ENCODE data around the gene IDUA.

DNA sequence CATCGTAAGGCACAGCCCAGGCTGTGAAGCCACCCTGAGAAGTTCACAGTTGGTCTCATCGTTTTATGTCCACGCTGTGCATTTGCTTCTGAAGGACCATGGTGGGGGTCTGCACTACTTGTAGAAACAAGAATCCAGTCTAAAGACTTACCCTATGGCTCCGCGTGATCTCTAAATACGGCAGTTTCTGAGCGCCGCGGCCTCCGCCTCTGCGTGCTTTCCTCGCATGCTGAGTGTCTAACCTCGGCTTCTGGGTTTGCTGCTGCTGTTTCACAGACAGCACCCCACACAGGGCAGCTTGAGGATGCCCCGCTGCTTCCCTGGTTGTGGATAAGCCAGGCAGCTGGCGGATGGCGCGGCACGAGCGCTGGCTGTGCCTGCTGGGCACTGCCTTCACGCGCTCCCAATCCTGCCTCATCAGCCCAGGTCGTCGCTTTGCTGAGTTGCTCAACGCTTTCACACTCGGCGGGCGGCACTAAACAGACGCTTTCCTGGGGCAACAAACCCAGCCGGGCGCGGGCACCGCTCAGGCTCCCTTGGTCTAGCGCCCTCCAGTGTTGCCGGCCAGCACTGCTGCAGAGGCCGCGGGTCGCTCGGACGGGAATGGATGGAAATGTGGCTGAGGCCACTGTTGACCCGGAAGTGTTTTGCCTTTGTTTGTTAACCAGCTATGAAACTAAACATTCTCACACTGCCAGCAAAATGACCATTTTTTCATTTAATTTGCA, 63.8 kb downstream of the IDUA start:
- TF ChIP-seq POLR2A (IDR thresholded peaks at IDR 0.05) (no peak), EP300 (IDR thresholded peaks at IDR 0.05) (no peak)
- TF ChIP-seq, protein P1, sequence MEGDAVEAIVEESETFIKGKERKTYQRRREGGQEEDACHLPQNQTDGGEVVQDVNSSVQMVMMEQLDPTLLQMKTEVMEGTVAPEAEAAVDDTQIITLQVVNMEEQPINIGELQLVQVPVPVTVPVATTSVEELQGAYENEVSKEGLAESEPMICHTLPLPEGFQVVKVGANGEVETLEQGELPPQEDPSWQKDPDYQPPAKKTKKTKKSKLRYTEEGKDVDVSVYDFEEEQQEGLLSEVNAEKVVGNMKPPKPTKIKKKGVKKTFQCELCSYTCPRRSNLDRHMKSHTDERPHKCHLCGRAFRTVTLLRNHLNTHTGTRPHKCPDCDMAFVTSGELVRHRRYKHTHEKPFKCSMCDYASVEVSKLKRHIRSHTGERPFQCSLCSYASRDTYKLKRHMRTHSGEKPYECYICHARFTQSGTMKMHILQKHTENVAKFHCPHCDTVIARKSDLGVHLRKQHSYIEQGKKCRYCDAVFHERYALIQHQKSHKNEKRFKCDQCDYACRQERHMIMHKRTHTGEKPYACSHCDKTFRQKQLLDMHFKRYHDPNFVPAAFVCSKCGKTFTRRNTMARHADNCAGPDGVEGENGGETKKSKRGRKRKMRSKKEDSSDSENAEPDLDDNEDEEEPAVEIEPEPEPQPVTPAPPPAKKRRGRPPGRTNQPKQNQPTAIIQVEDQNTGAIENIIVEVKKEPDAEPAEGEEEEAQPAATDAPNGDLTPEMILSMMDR (IDR thresholded peaks at IDR 0.05) = no peak
